ENCODE results near the gene RSL24D1.
A peak's percentile ranks its signal among the peaks of the same experiment; 100 is the strongest.
"Not testable (repeated sequence)": the region's sequence is repeated elsewhere in the genome, so short reads cannot be mapped to it uniquely, and the experiment has no call there.

The RSL24D1 gene

GRCh38 chr15:55204464-55204863 lies 7.7 kb upstream of the RSL24D1 start:
- DNase-seq: no peak

GRCh38 chr15:55202206-55202605 lies 5.5 kb upstream of the RSL24D1 start:
- DNase-seq: no peak

- no peak for DNase-seq
Measured at GRCh38 chr15:55198706-55199105, 2.0 kb upstream of the RSL24D1 start.

GRCh38 chr15:55197719-55198118 lies 978 bp upstream of the RSL24D1 start:
- DNase-seq: no peak

- no peak for DNase-seq
Measured at GRCh38 chr15:55197362-55197705, 593 bp upstream of the RSL24D1 start.

- DNase-seq: no peak
Measured at GRCh38 chr15:55195996-55196395, 745 bp downstream of the RSL24D1 start.

GRCh38 chr15:55194256-55194655 lies 2.5 kb downstream of the RSL24D1 start:
- no peak for DNase-seq

GRCh38 chr15:55186331-55186730 lies 10.4 kb downstream of the RSL24D1 start:
- no peak for DNase-seq

- DNase-seq: no peak
Measured at GRCh38 chr15:55183679-55184078, 13.1 kb downstream of the RSL24D1 start.

- DNase-seq: no peak
Measured at GRCh38 chr15:55179141-55179540, 17.6 kb downstream of the RSL24D1 start.

- no peak for DNase-seq
Measured at GRCh38 chr15:55170361-55170760, 26.4 kb downstream of the RSL24D1 start.

GRCh38 chr15:55168350-55168974 lies 28.3 kb downstream of the RSL24D1 start:
- DNase-seq: peak; percentile 43

- DNase-seq: no peak
Measured at GRCh38 chr15:55164284-55164683, 32.5 kb downstream of the RSL24D1 start.

- DNase-seq: peak; percentile 25
Measured at GRCh38 chr15:55151631-55152030, 45.1 kb downstream of the RSL24D1 start.

GRCh38 chr15:55143132-55143531 lies 53.6 kb downstream of the RSL24D1 start:
- not testable (repeated sequence) for DNase-seq

GRCh38 chr15:55133972-55134371 lies 62.8 kb downstream of the RSL24D1 start:
- DNase-seq: no peak

- no peak for DNase-seq
Measured at GRCh38 chr15:55132672-55133071, 64.1 kb downstream of the RSL24D1 start.
